Cerebellar nuclear complex (tissue), 1 donor: ENCODE data around the gene GLG1.
A peak's percentile ranks its signal among the peaks of the same experiment; 100 is the strongest.
"Not testable (repeated sequence)": the region's sequence is repeated elsewhere in the genome, so short reads cannot be mapped to it uniquely, and the experiment has no call there.

Source experiments
- DNase-seq, 2 experiments: peaks; one replicate each; lab custom pipeline; 2025; lab: John Stamatoyannopoulos, UW

GLG1 gene

GRCh38 chr16:74537746-74538145 lies 69.2 kb downstream of the GLG1 start:
- not testable (repeated sequence) for DNase-seq

GRCh38 chr16:74534650-74535049 lies 72.3 kb downstream of the GLG1 start:
- not testable (repeated sequence) for DNase-seq

GRCh38 chr16:74524926-74525325 lies 82.0 kb downstream of the GLG1 start:
- no peak for DNase-seq

- no peak for DNase-seq
These were observed 82.8 kb downstream of the GLG1 start for GRCh38 chr16:74524117-74524516.

GRCh38 chr16:74523706-74524105 lies 83.2 kb downstream of the GLG1 start:
- not testable (repeated sequence) for DNase-seq

GRCh38 chr16:74522160-74522559 lies 84.8 kb downstream of the GLG1 start:
- no peak for DNase-seq

- peak; percentile 47 to 77 for DNase-seq
These were observed 85.2 kb downstream of the GLG1 start for GRCh38 chr16:74521691-74522090.

GRCh38 chr16:74518934-74519333 lies 88.0 kb downstream of the GLG1 start:
- not testable (repeated sequence) for DNase-seq

- no peak for DNase-seq
These were observed 95.0 kb downstream of the GLG1 start for GRCh38 chr16:74511961-74512360.

- DNase-seq, result no peak
These were observed 101.9 kb downstream of the GLG1 start for GRCh38 chr16:74505011-74505410.

- DNase-seq, result no peak
These were observed 103.5 kb downstream of the GLG1 start for GRCh38 chr16:74503412-74503811.

- DNase-seq, result no peak
These were observed 105.1 kb downstream of the GLG1 start for GRCh38 chr16:74501484-74502478.

GRCh38 chr16:74500907-74501306 lies 106.0 kb downstream of the GLG1 start:
- no peak for DNase-seq

- no peak for DNase-seq
These were observed 107.8 kb downstream of the GLG1 start for GRCh38 chr16:74499114-74499513.

GRCh38 chr16:74497761-74498160 lies 109.2 kb downstream of the GLG1 start:
- no peak for DNase-seq

- no peak for DNase-seq
These were observed 110.9 kb downstream of the GLG1 start for GRCh38 chr16:74496054-74496453.

- no peak for DNase-seq
These were observed 113.9 kb downstream of the GLG1 start for GRCh38 chr16:74492976-74493375.

- DNase-seq, result no peak
These were observed 119.0 kb downstream of the GLG1 start for GRCh38 chr16:74487634-74488495.

- DNase-seq, result no peak
These were observed 121.0 kb downstream of the GLG1 start for GRCh38 chr16:74485916-74486315.

- no peak for DNase-seq
These were observed 126.5 kb downstream of the GLG1 start for GRCh38 chr16:74480150-74481029.

- DNase-seq, result no peak
These were observed 129.7 kb downstream of the GLG1 start for GRCh38 chr16:74477226-74477625.

GRCh38 chr16:74474416-74474815 lies 132.5 kb downstream of the GLG1 start:
- no peak for DNase-seq
